Heart right ventricle (tissue), 16 donors: ENCODE results near the gene SMOC1. TPM values are rescaled to one million over a fixed set of nuclear protein-coding genes. Genes with fewer than 3 reads are reported as not detected.

ENCODE experiments used
- ATAC-seq, 8 donors: fragments of 200-7000 bp; cut with Tn5 transposase; one replicate each; pipeline ENCODE4 v1.9.1; 2020; ENCODE audit warnings: mild to moderate bottlenecking in 8 of 8, moderate library complexity in 8 of 8, moderate number of reproducible peaks in 1 of 8
- DNase-seq, 2 donors: peaks; one replicate each; pipeline ENCODE4 v3.0.0-alpha.2; 2020
- H3K27ac ChIP-seq, 10 donors: fragments of 200-600 bp; sonication (generic) in 2 of 10; one replicate each; pipeline versions ENCODE4 v1.5.0 to v1.8.0; 2020 to 2022; ENCODE audit warnings: mild to moderate bottlenecking in 3 of 10
- H3K27me3 ChIP-seq, 7 donors: fragments of 200-600 bp; one replicate each; pipeline ENCODE4 v1.8.0; 2021 to 2022; ENCODE audit warnings: mild to moderate bottlenecking in 2 of 7
- H3K36me3 ChIP-seq, 9 donors: fragments of 200-600 bp; sonication (generic) in 1 of 9; one replicate each; pipeline versions ENCODE4 v1.5.0 to v1.8.0; 2020 to 2022; ENCODE audit warnings: mild to moderate bottlenecking in 2 of 9
- H3K4me1 ChIP-seq, 9 donors: fragments of 200-600 bp; sonication (generic) in 1 of 9; one replicate each; pipeline versions ENCODE4 v1.5.0 to v1.8.0; 2020 to 2022; ENCODE audit warnings: mild to moderate bottlenecking in 4 of 9
- H3K4me3 ChIP-seq, 10 donors: fragments of 200-600 bp; sonication (generic) in 2 of 10; one replicate each; pipeline versions ENCODE4 v1.5.0 to v1.8.0; 2020 to 2022; ENCODE audit warnings: mild to moderate bottlenecking in 7 of 10, moderate library complexity in 2 of 10
- H3K9me3 ChIP-seq, 11 donors: fragments of 200-600 bp in 10 of 11; sonication (generic) in 2 of 11; one replicate each; pipeline versions ENCODE4 v1.5.0 to v1.8.0; 2013 to 2022; ENCODE audit warnings: mild to moderate bottlenecking in 2 of 11, control low read depth in 1 of 11, moderate library complexity in 1 of 11
- CTCF ChIP-seq, 9 donors: fragments of 200-600 bp; sonication (generic) in 2 of 9; IDR thresholded peaks; one replicate each; pipeline versions ENCODE4 v1.5.0 to v1.8.0; 2021 to 2022; ENCODE audit warnings: antibody characterized with exemption in 9 of 9, mild to moderate bottlenecking in 5 of 9, moderate library complexity in 1 of 9
- WGBS, 2 donors: extraction: QIAGEN DNeasy Blood & Tissue Kit; methylation state at CpG; one replicate each; pipeline ENCODE4 v1.1.7; 2013; ENCODE audit warnings: inconsistent platforms in 1 of 2; 5-methylcytosine and 5-hydroxymethylcytosine counted together
- intact Hi-C, 10 donors: fragments of 100-400 bp; cut with DNase I; formaldehyde crosslinking; loops; one replicate each; pipeline versions ENCODE4 v1.11.1 to v1.14.2; 2022
- polyA plus RNA-seq, 2 donors: library from polyadenylated mRNA; stranded (reverse); fragments of 200-250 nt; gene quantifications; one replicate each; pipeline ENCODE4 v1.2.3, GENCODE V29; 2013
- total RNA-seq, 10 donors: library from RNA; stranded (reverse); fragmentation: NEBNext Ultra II Directional in 3 of 10; extraction: Animal tissue kit (Norgen Biotek cat#: 25700) in 3 of 10; gene quantifications; one replicate each; pipeline versions ENCODE4 v1.2.1 to v1.2.4, GENCODE V29; 2021 to 2023
- donor health status: Arrhythmogenic right ventricular cardiomyopathy.
- donor health status: ischemic (EF 13 %, LVEDD 7.1; RV severe dilation, severe dysfunction).
- donor health status: healthy with polysubstance abuse.
- donor health status: DM: no; HTN: yes; CAD: no.
- donor health status: DM: no; HTN: no; CAD: no.
- donor health status: ischemic (EF 25% LVEDD 6.9; RV normal size, moderate dysfunction).
- donor health status: ischemic (EF 25% LVEDD 5.7; RV mildly dilated, moderate dysfunction).
- donor health status: healthy.
- donor health status: DM: yes; HTN: yes; CAD: no.
- donor health status: Ischemic cardiomyopathy.
- donor health status: ischemic (EF 35%, LVEDD 5.7; RV mildly dilated, moderate dysfunction).
- donor health status: nonischemic (EF 11% LVEDD 7.7; RV severe dilation, severe dysfunction).
- donor health status: DM: yes; HTN: yes; CAD: no.
- donor health status: PGD.
- donor health status: ischemic (EF 29% LVEDD 5.4; RV normal size, mild dysfunction).
- donor health status: nonischemic (EF 23%, LVEDD 6.1; RV moderate dilation, normal function).

Gene SMOC1
- total and polyA plus RNA-seq, 12 donors = 0.15 to 6.8 (median 1.3) TPM

- peaks cover 0 to 41% (median 23%) of the 10 kb centered on the region in 7 donors for H3K27me3 ChIP-seq
- H3K27ac ChIP-seq = no peak overlapping the region
Measured at GRCh38 chr14:70069186-70069585, 190.0 kb downstream of the SMOC1 start.

GRCh38 chr14:70073924-70074566 lies 194.8 kb downstream of the SMOC1 start:
- no peak overlapping the region for H3K27ac ChIP-seq
- no peaks in the 10 kb centered on the region for H3K4me1 ChIP-seq
- no peaks in the 10 kb centered on the region for H3K9me3 ChIP-seq
- ATAC-seq (peak in 1 of 8 donors; percentile 44), DNase-seq (peak in 1 of 2 donors; percentile 24)
- no peaks in the 10 kb centered on the region for H3K36me3 ChIP-seq
- WGBS, 2 donors = 42 to 50% methylated on average over 3 of the region's 3 CpGs
- H3K27me3 ChIP-seq = peaks cover 6 to 55% (median 43%) of the 10 kb centered on the region in 7 donors
- intact Hi-C loops = no loop called here
- no peak overlapping the region for H3K4me3 ChIP-seq
- TF ChIP-seq CTCF (IDR thresholded peaks at IDR 0.05) = peak in 8 of 9 donors; percentile 19 to 83 (median 58)

More at GRCh38 chr14:70069186-70069585, 190.0 kb downstream of the SMOC1 start:
- DNase-seq (no peak), ATAC-seq (no peak)
- TF ChIP-seq CTCF (IDR thresholded peaks at IDR 0.05) = no peak
- Histone ChIP-seq H3K9me3 (no peaks in the 10 kb centered on the region), H3K4me1 (no peaks in the 10 kb centered on the region), H3K4me3 (no peak overlapping the region), H3K36me3 (no peaks in the 10 kb centered on the region)
- 21 to 33% methylated on average over 5 of the region's 5 CpGs for WGBS, 2 donors
- intact Hi-C loops = no loop called here

- Histone ChIP-seq H3K9me3 (no peaks in the 10 kb centered on the region), H3K27me3 (peaks cover 6 to 70% (median 47%) of the 10 kb centered on the region in 7 donors), H3K27ac (no peak overlapping the region), H3K36me3 (no peaks in the 10 kb centered on the region), H3K4me1 (no peaks in the 10 kb centered on the region), H3K4me3 (no peak overlapping the region)
- TF ChIP-seq CTCF (IDR thresholded peaks at IDR 0.05) = no peak
- WGBS, 2 donors = 85 to 86% methylated on average over 3 of the region's 3 CpGs
- ATAC-seq = no peak
- DNase-seq = no peak
- intact Hi-C loops = no loop called here
Measured at GRCh38 chr14:70077005-70077404, 197.8 kb downstream of the SMOC1 start.

GRCh38 chr14:70077720-70078119 lies 198.5 kb downstream of the SMOC1 start:
- ATAC-seq (no peak), DNase-seq (no peak)
- peaks cover 6 to 76% (median 51%) of the 10 kb centered on the region in 7 donors for H3K27me3 ChIP-seq
- 37 to 51% methylated on average over 2 of the region's 2 CpGs for WGBS, 2 donors
- H3K9me3 ChIP-seq = no peaks in the 10 kb centered on the region
- no peak for TF ChIP-seq CTCF (IDR thresholded peaks at IDR 0.05)
- intact Hi-C loops = no loop called here
- H3K36me3 ChIP-seq = no peaks in the 10 kb centered on the region
- no peak overlapping the region for H3K27ac ChIP-seq
- no peaks in the 10 kb centered on the region for H3K4me1 ChIP-seq
- no peak overlapping the region for H3K4me3 ChIP-seq
